GM18517 (cell line): ENCODE measurements around the gene BEX1.
"Not testable (repeated sequence)": the region's sequence is repeated elsewhere in the genome, so short reads cannot be mapped to it uniquely, and the experiment has no call there.

Experiments
- ATAC-seq: cut with Tn5 transposase; IDR thresholded peaks from one replicate; pipeline ENCODE4 v1.9.1; 2021; ENCODE audit warnings: mild to moderate bottlenecking, moderate library complexity; ENCODE audit not compliant: unreplicated experiment

BEX1 gene

GRCh38 chrX:103063918-103064434, at the start of gene BEX1:
Gene BEX1 (minus strand): TSS chrX:103064171. CDS start chrX:103063274, 897 bp downstream.
- ATAC-seq = no peak

GRCh38 chrX:103109497-103109896, 45.5 kb upstream of the BEX1 start:
- not testable (repeated sequence) for ATAC-seq

GRCh38 chrX:103107836-103108235, 43.9 kb upstream of the BEX1 start:
- no peak for ATAC-seq

- not testable (repeated sequence) for ATAC-seq
Measured at GRCh38 chrX:103107227-103107737, 43.3 kb upstream of the BEX1 start.

- ATAC-seq = not testable (repeated sequence)
Measured at GRCh38 chrX:103104370-103104769, 40.4 kb upstream of the BEX1 start.

- ATAC-seq = not testable (repeated sequence)
Measured at GRCh38 chrX:103103866-103104265, 39.9 kb upstream of the BEX1 start.

- no peak for ATAC-seq
Measured at GRCh38 chrX:103101299-103102042, 37.5 kb upstream of the BEX1 start.

GRCh38 chrX:103100484-103100883, 36.5 kb upstream of the BEX1 start:
- ATAC-seq = no peak

GRCh38 chrX:103099691-103100090, 35.7 kb upstream of the BEX1 start:
- ATAC-seq = no peak

GRCh38 chrX:103098488-103098887, 34.5 kb upstream of the BEX1 start:
- ATAC-seq = no peak

- ATAC-seq = no peak
Measured at GRCh38 chrX:103092942-103093341, 29.0 kb upstream of the BEX1 start, which contains the start of gene NXF3. Gene NXF3 (minus strand): TSS chrX:103093143. CDS start chrX:103093023, 120 bp downstream.

- ATAC-seq = no peak
Measured at GRCh38 chrX:103081051-103081450, 17.1 kb upstream of the BEX1 start.

- no peak for ATAC-seq
Measured at GRCh38 chrX:103073467-103073866, 9.5 kb upstream of the BEX1 start.

- no peak for ATAC-seq
Measured at GRCh38 chrX:103066606-103067005, 2.6 kb upstream of the BEX1 start.

- no peak for ATAC-seq
Measured at GRCh38 chrX:103063191-103063845, 653 bp downstream of the BEX1 start.

GRCh38 chrX:103061486-103061885, 2.5 kb downstream of the BEX1 start:
- no peak for ATAC-seq

- no peak for ATAC-seq
Measured at GRCh38 chrX:103056902-103057301, 7.1 kb downstream of the BEX1 start.

GRCh38 chrX:103052625-103053024, 11.3 kb downstream of the BEX1 start:
- ATAC-seq = no peak

GRCh38 chrX:103051260-103051789, 12.6 kb downstream of the BEX1 start:
- no peak for ATAC-seq

- ATAC-seq = not testable (repeated sequence)
Measured at GRCh38 chrX:103033371-103033770, 30.6 kb downstream of the BEX1 start.

- ATAC-seq = no peak
Measured at GRCh38 chrX:103017542-103017941, 46.4 kb downstream of the BEX1 start.

- ATAC-seq = no peak
Measured at GRCh38 chrX:103012945-103013344, 51.0 kb downstream of the BEX1 start.
